HEK293 (cell line): ENCODE measurements around the gene RAB40C.
A peak's percentile ranks its signal among the peaks of the same experiment; 100 is the strongest.

ENCODE experiments used
- CTCF ChIA-PET: fragments of 350-600 bp; formaldehyde crosslinking; extraction: SDS; loops from one replicate; lab custom pipeline; 2021; ENCODE audit warnings: antibody characterized with exemption; lab: Yijun Ruan, JAX
- POLR2A ChIA-PET: fragments of 300-600 bp; formaldehyde crosslinking; extraction: SDS; loops from one replicate; lab custom pipeline; 2020; ENCODE audit warnings: antibody characterized with exemption, inconsistent platforms; lab: Yijun Ruan, JAX
- H3K27ac ChIP-seq: fragments of 200-500 bp; sonication (Bioruptor generic); 2 replicates; pipeline ENCODE4 v1.5.1; 2014; ENCODE audit warnings: low read depth, low read length, control low read depth, inconsistent platforms; ENCODE audit errors: extremely low read depth
- H3K36me3 ChIP-seq, 2 experiments: fragments of 200-500 bp in 1 of 2; sonication (Bioruptor generic) in 1 of 2; 1 replicate in 1 of 2; 2 replicates in 1 of 2; pipeline ENCODE4 v1.5.1; 2014 to 2017; ENCODE audit warnings: inconsistent platforms in 2 of 2, low read length in 2 of 2; ENCODE audit not compliant: control insufficient read depth in 2 of 2, insufficient read depth in 1 of 2
- H3K4me1 ChIP-seq: fragments of 200-500 bp; sonication (Bioruptor generic); 2 replicates; pipeline ENCODE4 v1.5.1; 2014; ENCODE audit warnings: mild to moderate bottlenecking, low read length, inconsistent platforms; ENCODE audit not compliant: control insufficient read depth, insufficient read depth
- H3K4me3 ChIP-seq: 2 replicates; pipeline ENCODE4 v1.5.1; 2011; ENCODE audit warnings: low read depth, mild to moderate bottlenecking, control low read depth, low read length, moderate library complexity
- H3K9me3 ChIP-seq: fragments of 200-500 bp; sonication (Bioruptor generic); 2 replicates; pipeline ENCODE4 v1.5.1; 2014; ENCODE audit warnings: low read depth, low read length, inconsistent platforms; ENCODE audit not compliant: control insufficient read depth, insufficient read depth
- GLIS1 ChIP-seq: fragments of 450-650 bp; formaldehyde crosslinking; IDR thresholded peaks from 2 replicates; pipeline ENCODE4 v1.5.1; 2016; ENCODE audit warnings: missing biosample characterization, missing genetic modification characterization
- HOXA7 ChIP-seq: sonication (generic); formaldehyde crosslinking; IDR thresholded peaks from 2 replicates; pipeline ENCODE4 v1.8.1; 2022; ENCODE audit warnings: missing genetic modification reagents, borderline replicate concordance
- HOXD13 ChIP-seq: sonication (generic); formaldehyde crosslinking; IDR thresholded peaks from 2 replicates; pipeline ENCODE4 v1.8.0; 2022; ENCODE audit warnings: missing genetic modification reagents, borderline replicate concordance
- SP7 ChIP-seq: fragments of 450-650 bp; formaldehyde crosslinking; IDR thresholded peaks from 2 replicates; pipeline ENCODE4 v1.5.1; 2016; ENCODE audit warnings: missing biosample characterization, missing genetic modification characterization
- YY1 ChIP-seq: fragments of 450-650 bp; formaldehyde crosslinking; IDR thresholded peaks from 2 replicates; pipeline ENCODE4 v1.5.1; 2018; ENCODE audit warnings: missing biosample characterization, missing genetic modification characterization
- ZNF157 ChIP-seq: fragments of 450-650 bp; formaldehyde crosslinking; IDR thresholded peaks from 2 replicates; pipeline ENCODE4 v1.5.1; 2016; ENCODE audit warnings: missing biosample characterization, missing genetic modification characterization
- ZNF16 ChIP-seq: fragments of 450-650 bp; formaldehyde crosslinking; IDR thresholded peaks from 2 replicates; pipeline ENCODE4 v1.5.1; 2016; ENCODE audit warnings: low read depth, missing biosample characterization, missing genetic modification characterization
- ZNF174 ChIP-seq: fragments of 450-650 bp; formaldehyde crosslinking; IDR thresholded peaks from 2 replicates; pipeline ENCODE4 v1.5.0; 2017; ENCODE audit warnings: missing biosample characterization, mild to moderate bottlenecking, missing genetic modification characterization
- ZNF184 ChIP-seq: fragments of 450-650 bp; IDR thresholded peaks from 2 replicates; pipeline ENCODE4 v1.5.1; 2018; ENCODE audit warnings: missing biosample characterization, mild to moderate bottlenecking, missing genetic modification characterization
- ZNF19 ChIP-seq: fragments of 450-650 bp; formaldehyde crosslinking; IDR thresholded peaks from 2 replicates; pipeline ENCODE4; 2016; ENCODE audit warnings: missing biosample characterization, missing genetic modification characterization, low read depth
- ZNF2 ChIP-seq: fragments of 450-650 bp; formaldehyde crosslinking; IDR thresholded peaks from 2 replicates; pipeline ENCODE4 v1.5.1; 2016; ENCODE audit warnings: missing biosample characterization, missing genetic modification characterization
- ZNF335 ChIP-seq: fragments of 450-650 bp; formaldehyde crosslinking; conservative IDR thresholded peaks from 2 replicates; pipeline ENCODE4 v1.5.1; 2016; ENCODE audit warnings: missing biosample characterization, missing genetic modification characterization
- ZNF391 ChIP-seq: fragments of 450-650 bp; formaldehyde crosslinking; IDR thresholded peaks from 2 replicates; pipeline ENCODE4 v1.5.1; 2016; ENCODE audit warnings: low read depth, missing biosample characterization, missing genetic modification characterization, borderline replicate concordance
- ZNF423 ChIP-seq: fragments of 450-650 bp; formaldehyde crosslinking; IDR thresholded peaks from 2 replicates; pipeline ENCODE4 v1.5.1; 2016; ENCODE audit warnings: missing biosample characterization, missing genetic modification characterization
- ZNF585B ChIP-seq: fragments of 450-650 bp; formaldehyde crosslinking; IDR thresholded peaks from 2 replicates; pipeline ENCODE4 v1.5.1; 2016; ENCODE audit warnings: missing biosample characterization, missing genetic modification characterization
- ZNF654 ChIP-seq: fragments of 450-650 bp; formaldehyde crosslinking; IDR thresholded peaks from 2 replicates; pipeline ENCODE4 v1.5.1; 2016; ENCODE audit warnings: low read depth, missing biosample characterization, missing genetic modification characterization
- ZNF830 ChIP-seq: fragments of 450-650 bp; IDR thresholded peaks from 2 replicates; pipeline ENCODE4 v1.5.0; 2018; ENCODE audit warnings: missing biosample characterization, missing genetic modification characterization, low read depth, mild to moderate bottlenecking, moderate library complexity
- ZSCAN16 ChIP-seq: fragments of 450-650 bp; formaldehyde crosslinking; IDR thresholded peaks from 2 replicates; pipeline ENCODE4 v1.5.1; 2016; ENCODE audit warnings: missing biosample characterization, missing genetic modification characterization
- TF ChIP-seq, protein P1 (sequence below): fragments of 450-650 bp; formaldehyde crosslinking; IDR thresholded peaks from 2 replicates; pipeline ENCODE4 v1.5.1; 2016; ENCODE audit warnings: missing biosample characterization, missing genetic modification characterization, low read depth
- TF ChIP-seq, protein P2 (sequence below): fragments of 450-650 bp; formaldehyde crosslinking; IDR thresholded peaks from 2 replicates; pipeline ENCODE4 v1.5.1; 2016; ENCODE audit warnings: missing biosample characterization, missing genetic modification characterization

The RAB40C gene

DNA sequence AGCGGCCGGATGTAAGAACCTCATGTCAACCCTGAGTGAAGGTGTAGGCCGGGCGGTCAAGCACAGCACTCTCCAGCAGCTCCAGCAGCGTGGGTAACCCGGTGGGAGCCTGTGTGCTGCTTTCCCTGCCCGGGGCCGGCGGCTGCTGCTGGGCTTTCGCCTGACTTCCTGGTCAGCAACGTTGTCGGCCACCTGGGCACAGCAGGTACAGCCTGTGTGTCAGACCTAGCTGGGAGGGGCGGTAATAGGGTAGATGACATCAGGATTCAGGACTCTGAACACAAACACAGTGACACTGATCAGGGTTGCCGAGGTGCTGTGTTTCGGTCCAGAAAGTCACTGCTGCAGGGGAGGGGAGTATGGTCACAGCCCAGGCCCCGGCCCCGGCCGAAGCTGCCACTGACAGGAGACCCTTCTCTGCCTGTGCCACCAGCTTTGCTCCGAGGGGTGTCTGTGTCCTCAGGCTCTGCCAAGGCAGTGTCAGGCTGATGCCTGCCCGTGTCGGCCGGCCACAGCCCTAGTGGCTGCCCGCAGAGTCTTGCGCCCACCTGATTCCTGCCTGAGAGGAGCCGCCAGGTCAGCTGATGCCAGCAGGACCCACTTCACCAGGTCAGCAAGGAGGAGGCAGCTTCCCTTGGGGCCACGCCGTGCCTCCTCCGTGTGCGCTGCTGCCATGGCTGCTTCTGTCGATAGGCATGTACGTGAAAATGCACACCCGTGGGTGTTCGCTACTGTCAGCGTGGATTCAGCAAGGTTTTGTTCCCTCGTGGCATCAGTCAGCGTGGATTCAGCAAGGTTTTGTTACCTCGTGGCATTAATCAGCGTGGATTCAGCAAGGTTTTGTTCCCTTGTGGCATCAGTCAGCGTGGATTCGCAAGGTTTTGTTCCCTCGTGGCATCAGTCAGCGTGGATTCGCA lies 9.2 kb downstream of the RAB40C start (continued):
- TF ChIP-seq ZNF174 (tag by site-specific recombination) (no peak), ZSCAN16 (tag by site-specific recombination) (no peak), ZNF830 (tag by site-specific recombination) (no peak), SP7 (tag by site-specific recombination) (no peak), ZNF184 (tag by site-specific recombination) (no peak), ZNF585B (no peak)
- TF ChIP-seq, all 188 proteins: peak for 0

DNA sequence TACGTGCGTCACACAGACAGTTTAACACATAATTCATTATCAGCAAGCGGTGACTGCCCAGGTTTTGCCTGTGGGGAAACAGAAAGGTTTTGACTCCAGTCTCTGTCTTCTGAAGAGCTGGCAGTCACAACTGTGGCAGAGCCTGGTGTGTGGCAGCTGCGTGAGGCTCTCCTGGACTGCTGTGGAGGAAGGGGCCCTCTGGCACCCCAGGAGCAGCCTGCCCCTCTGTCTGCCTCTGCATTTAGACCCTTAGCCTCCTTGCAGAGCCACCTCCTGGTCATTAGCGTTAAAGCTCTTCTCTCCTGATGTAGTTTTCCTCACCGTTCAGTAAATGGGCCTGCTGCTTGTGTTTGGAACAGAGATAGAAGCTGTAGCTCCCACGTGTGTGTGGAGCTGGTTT lies 10.9 kb downstream of the RAB40C start:
- POLR2A ChIA-PET = interaction anchor here (0.8 to 0.9 kb wide), 2 partner anchors 12 to 85 kb away, joined by 3 read pairs; no protein-coding TSS in a partner anchor
- no peaks in the 10 kb centered on the region for H3K4me1 ChIP-seq
- CTCF ChIA-PET = interaction anchor here (0.6 to 2.1 kb wide), 10 partner anchors 8 to 209 kb away, joined by 3 to 8 read pairs (median 4); partner anchors contain the start of genes METTL26 and RAB40C
- TF ChIP-seq ZNF423 (tag by site-specific recombination) (no peak), ZNF391 (no peak), ZNF335 (tag by site-specific recombination) (peak; percentile 48), ZNF16 (tag by site-specific recombination) (no peak), HOXA7 (CRISPR knock-in tag) (no peak), GLIS1 (tag by site-specific recombination) (peak; percentile 43; the same call in 1 of the 2 replicates), HOXD13 (CRISPR knock-in tag) (no peak), ZNF19 (tag by site-specific recombination) (no peak), YY1 (tag by site-specific recombination) (no peak), ZNF654 (peak; percentile 18; the same call in 1 of the 2 replicates), ZNF2 (tag by site-specific recombination) (peak; percentile 71)
- TF ChIP-seq, protein P1, sequence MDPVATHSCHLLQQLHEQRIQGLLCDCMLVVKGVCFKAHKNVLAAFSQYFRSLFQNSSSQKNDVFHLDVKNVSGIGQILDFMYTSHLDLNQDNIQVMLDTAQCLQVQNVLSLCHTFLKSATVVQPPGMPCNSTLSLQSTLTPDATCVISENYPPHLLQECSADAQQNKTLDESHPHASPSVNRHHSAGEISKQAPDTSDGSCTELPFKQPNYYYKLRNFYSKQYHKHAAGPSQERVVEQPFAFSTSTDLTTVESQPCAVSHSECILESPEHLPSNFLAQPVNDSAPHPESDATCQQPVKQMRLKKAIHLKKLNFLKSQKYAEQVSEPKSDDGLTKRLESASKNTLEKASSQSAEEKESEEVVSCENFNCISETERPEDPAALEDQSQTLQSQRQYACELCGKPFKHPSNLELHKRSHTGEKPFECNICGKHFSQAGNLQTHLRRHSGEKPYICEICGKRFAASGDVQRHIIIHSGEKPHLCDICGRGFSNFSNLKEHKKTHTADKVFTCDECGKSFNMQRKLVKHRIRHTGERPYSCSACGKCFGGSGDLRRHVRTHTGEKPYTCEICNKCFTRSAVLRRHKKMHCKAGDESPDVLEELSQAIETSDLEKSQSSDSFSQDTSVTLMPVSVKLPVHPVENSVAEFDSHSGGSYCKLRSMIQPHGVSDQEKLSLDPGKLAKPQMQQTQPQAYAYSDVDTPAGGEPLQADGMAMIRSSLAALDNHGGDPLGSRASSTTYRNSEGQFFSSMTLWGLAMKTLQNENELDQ = no peak
- no peak overlapping the region for H3K4me3 ChIP-seq
- no peak overlapping the region for H3K27ac ChIP-seq
- H3K9me3 ChIP-seq = no peaks in the 10 kb centered on the region
- H3K36me3 ChIP-seq = peaks cover 0 to 21% of the 10 kb centered on the region in 2 experiments; a peak in 1 of 3 replicates

DNA sequence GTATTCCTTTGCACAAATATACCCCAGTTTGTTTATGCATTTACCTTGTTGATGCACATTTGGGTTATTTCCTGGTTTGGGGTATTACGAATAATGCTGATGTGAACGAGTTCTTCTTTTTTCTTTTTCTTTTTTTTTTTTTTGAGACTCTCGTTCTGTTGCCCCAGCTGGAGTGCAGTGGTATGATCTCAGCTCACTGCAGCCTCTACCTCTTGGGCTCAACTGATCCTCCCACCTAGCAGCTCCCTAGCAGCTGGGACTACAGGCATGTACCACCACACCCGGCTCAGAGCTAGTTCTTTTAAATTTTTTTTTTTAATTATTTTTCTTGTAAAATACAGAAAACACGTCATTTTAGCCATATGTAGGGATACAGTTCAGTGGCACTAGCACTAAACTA lies 14.1 kb downstream of the RAB40C start:
- Histone ChIP-seq H3K4me3 (no peak overlapping the region), H3K27ac (no peak overlapping the region), H3K4me1 (no peaks in the 10 kb centered on the region), H3K9me3 (no peaks in the 10 kb centered on the region), H3K36me3 (peaks cover 0 to 10% of the 10 kb centered on the region in 2 experiments; a peak in 1 of 3 replicates)
- ChIA-PET POLR2A (interaction anchor here (1.4 kb wide), 1 partner anchor 32 kb away, joined by 3 read pairs; the partner anchor contains the start of gene METTL26), CTCF (no interaction called here)
- no peak for TF ChIP-seq ZNF157 (tag by site-specific recombination)
- TF ChIP-seq ZNF184 (tag by site-specific recombination) = no peak
- TF ChIP-seq, protein P2, sequence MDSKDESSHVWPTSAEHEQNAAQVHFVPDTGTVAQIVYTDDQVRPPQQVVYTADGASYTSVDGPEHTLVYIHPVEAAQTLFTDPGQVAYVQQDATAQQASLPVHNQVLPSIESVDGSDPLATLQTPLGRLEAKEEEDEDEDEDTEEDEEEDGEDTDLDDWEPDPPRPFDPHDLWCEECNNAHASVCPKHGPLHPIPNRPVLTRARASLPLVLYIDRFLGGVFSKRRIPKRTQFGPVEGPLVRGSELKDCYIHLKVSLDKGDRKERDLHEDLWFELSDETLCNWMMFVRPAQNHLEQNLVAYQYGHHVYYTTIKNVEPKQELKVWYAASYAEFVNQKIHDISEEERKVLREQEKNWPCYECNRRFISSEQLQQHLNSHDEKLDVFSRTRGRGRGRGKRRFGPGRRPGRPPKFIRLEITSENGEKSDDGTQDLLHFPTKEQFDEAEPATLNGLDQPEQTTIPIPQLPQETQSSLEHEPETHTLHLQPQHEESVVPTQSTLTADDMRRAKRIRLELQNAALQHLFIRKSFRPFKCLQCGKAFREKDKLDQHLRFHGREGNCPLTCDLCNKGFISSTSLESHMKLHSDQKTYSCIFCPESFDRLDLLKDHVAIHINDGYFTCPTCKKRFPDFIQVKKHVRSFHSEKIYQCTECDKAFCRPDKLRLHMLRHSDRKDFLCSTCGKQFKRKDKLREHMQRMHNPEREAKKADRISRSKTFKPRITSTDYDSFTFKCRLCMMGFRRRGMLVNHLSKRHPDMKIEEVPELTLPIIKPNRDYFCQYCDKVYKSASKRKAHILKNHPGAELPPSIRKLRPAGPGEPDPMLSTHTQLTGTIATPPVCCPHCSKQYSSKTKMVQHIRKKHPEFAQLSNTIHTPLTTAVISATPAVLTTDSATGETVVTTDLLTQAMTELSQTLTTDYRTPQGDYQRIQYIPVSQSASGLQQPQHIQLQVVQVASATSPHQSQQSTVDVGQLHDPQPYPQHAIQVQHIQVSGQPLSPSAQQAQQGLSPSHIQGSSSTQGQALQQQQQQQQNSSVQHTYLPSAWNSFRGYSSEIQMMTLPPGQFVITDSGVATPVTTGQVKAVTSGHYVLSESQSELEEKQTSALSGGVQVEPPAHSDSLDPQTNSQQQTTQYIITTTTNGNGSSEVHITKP (tag by site-specific recombination) = peak; percentile 41
